GM13977 (cell line): Measurements from ENCODE around the gene HSPA14.
A peak's percentile ranks its signal among the peaks of the same experiment; 100 is the strongest.

Experiments
- DNase-seq: peaks from one replicate; pipeline ENCODE4 v3.0.0; 2012; ENCODE audit warnings: low spot score
- CTCF ChIP-seq: IDR thresholded peaks from 2 replicates; pipeline ENCODE4 v1.5.1; 2012; ENCODE audit warnings: mild to moderate bottlenecking, control low read depth; ENCODE audit not compliant: insufficient read depth; ENCODE audit errors: extremely low read depth, missing control alignments
- in situ Hi-C: fragments of 300-500 bp; cut with MboI; formaldehyde crosslinking; loops from one replicate; pipeline ENCODE4 v1.12.0; 2022; ENCODE audit warnings: low sequenced_read_pairs, low pct_unique_long_range_greater_than_20kb, mixed read lengths, inconsistent platforms; ENCODE audit not compliant: unreplicated experiment

HSPA14 gene

DNA sequence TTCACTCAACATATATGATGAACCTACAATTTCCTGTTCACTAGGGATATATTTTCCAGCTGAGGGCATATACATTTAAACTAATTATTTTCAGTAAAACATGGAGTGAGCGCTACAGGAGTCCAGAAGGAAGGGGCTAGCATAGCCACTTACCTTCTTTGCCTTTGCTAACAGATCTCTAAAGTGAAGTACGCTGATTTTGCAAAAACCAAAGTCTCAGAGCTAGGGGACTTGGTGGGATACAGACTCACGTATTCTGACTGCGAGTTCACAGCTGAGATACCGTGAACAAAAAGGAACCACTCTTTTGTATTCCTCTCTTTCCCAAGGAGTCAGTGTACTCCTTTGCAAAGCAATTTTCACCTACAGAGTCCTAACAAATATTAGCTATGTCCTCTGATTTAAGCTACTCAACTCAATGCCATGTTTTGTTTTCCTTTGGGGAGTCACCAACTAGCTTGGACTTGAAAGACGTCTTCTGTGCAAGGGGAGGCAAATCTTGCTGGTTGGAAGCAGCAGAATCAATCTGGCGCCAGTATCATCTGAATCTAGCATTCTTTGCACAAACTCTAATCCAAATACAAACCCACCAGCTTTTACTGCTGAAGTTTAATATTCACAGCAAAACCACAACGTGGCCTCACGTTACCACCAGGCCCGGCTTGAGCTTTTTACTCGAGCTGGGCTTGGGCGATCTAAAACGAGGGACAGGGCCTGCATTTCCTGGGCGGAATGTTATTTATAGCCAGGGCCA lies 926 bp upstream of the HSPA14 start:
- TF ChIP-seq CTCF: no peak
- in situ Hi-C loops: no loop called here
- no peak for DNase-seq

DNA sequence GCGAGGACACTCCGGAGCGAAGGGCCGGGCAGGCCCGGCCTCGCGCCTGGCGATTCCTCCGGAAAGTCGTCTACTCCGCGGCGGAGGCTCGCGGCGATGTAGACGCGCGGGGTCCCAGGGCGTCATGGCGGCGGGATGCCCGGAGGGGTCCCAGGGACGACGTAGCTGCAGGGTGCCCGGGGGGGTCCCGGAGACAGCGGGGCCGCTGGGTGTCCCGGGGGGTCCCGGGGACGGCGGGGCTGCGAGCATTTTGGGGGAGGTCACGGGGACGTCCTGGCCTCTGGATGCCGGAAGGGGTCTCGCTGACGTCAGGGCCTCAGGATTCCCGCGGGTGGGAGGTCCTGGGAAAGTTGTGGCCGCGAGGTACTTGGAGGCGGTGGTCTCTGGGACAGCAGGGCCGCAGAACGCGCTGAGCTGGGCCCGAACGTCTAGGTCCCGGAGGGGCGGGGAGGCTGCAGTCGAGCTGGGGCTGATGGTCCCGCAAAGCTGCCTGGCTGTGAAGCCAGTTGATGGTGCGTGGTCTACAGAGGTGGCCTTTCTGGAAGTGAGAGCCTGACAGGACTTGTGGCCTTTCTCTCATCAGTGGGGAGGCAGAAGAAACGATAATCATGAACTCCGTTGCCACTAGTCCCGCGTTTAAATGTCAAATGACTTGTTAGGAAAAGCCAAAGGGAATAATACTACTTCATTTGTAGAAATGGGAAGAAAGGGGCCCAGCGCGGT lies 637 bp downstream of the HSPA14 start:
- in situ Hi-C loops: no loop called here
- no peak for TF ChIP-seq CTCF
- DNase-seq: peak; percentile 56

DNA sequence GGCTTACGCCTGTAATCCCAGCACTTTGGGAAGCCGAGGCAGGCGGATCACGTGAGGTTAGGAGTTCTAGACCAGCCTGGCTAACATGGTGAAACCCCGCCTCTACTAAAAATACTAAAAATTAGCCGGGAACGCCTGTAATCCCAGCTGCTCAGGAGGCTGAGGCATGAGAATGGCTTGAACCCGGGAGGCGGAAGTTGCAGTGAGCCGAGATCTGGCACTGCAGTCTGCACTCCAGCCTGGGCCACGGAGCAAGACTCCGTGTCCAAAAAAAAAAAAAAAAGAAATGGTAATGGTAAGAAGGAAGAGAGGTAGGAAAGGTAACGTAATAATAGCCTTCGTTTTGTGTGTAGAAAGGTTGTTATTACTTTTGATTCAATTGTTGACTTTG lies 1.2 kb downstream of the HSPA14 start:
- DNase-seq: no peak
- no peak for TF ChIP-seq CTCF
- in situ Hi-C loops: no loop called here

GRCh38 chr10:14840178-14840577 lies 2.1 kb downstream of the HSPA14 start:
- no peak for DNase-seq
- in situ Hi-C loops: no loop called here
- TF ChIP-seq CTCF: no peak

GRCh38 chr10:14843327-14843988 lies 5.4 kb downstream of the HSPA14 start:
- no peak for DNase-seq
- in situ Hi-C loops: no loop called here

More at GRCh38 chr10:14843327-14843988, 5.4 kb downstream of the HSPA14 start:
- TF ChIP-seq CTCF: no peak
